SK-N-SH (cell line): ENCODE data around the gene PCBP3.

Source experiments
- EZH2phosphoT487 ChIP-seq: fragments of 200-600 bp; sonication (generic); IDR thresholded peaks from 2 replicates; pipeline ENCODE4 v1.6.1; 2017; ENCODE audit warnings: low read depth, mixed run types, mild to moderate bottlenecking, antibody characterized with exemption, moderate library complexity, borderline replicate concordance
- POLR2AphosphoS5 ChIP-seq: IDR thresholded peaks from 2 replicates; pipeline ENCODE4 v1.6.1; 2012; ENCODE audit warnings: low read depth, low read length
- RFX5 ChIP-seq: IDR thresholded peaks from 2 replicates; pipeline ENCODE4 v1.6.1; 2012; ENCODE audit warnings: mild to moderate bottlenecking, improper control_type of control experiment, low read length
- SMC3 ChIP-seq: IDR thresholded peaks from 2 replicates; pipeline ENCODE4 v1.6.1; 2012; ENCODE audit warnings: low read depth, low read length, improper control_type of control experiment
- YY1 ChIP-seq: IDR thresholded peaks from 2 replicates; pipeline ENCODE4 v1.4.0; 2012; ENCODE audit warnings: low read depth, mild to moderate bottlenecking
- TF ChIP-seq, protein P1 (sequence below): fragments of 200-600 bp; sonication (generic); IDR thresholded peaks from 2 replicates; pipeline ENCODE4 v1.6.1; 2017; ENCODE audit warnings: antibody characterized with exemption, mild to moderate bottlenecking, moderate library complexity
- TF ChIP-seq, protein P2 (sequence below): fragments of 150-350 bp; IDR thresholded peaks from 2 replicates; pipeline ENCODE4 v1.6.1; 2017; ENCODE audit warnings: antibody characterized with exemption, low read length, low read depth, borderline replicate concordance
- TF ChIP-seq, protein P3 (sequence below): IDR thresholded peaks from 2 replicates; pipeline ENCODE4 v1.6.1; 2012; ENCODE audit warnings: mild to moderate bottlenecking, low read depth, low read length, moderate library complexity
- TF ChIP-seq, protein P4 (sequence below): IDR thresholded peaks from 2 replicates; pipeline ENCODE4 v1.4.0; 2012; ENCODE audit warnings: low read depth, borderline replicate concordance

DNA sequence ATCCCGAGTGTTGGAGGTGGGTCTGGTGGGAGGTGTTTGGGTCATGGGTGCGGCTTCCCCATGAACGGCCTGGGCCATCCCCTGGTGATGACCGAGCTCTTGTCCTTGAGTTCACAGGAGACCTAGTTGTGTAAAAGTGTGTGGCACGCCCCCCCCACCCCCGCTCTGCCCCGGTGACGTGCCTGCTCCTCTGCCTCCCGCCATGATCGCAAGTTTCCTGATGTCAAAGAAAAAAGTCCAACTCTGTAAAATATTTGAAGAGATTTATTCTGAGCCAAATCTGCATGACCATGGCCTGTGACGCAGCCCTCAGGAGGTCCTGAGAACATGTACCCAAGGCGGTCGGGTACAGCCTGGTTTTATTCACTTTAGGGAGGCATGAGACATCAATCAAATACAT lies 212.9 kb downstream of the PCBP3 start:
- TF ChIP-seq, protein P1, sequence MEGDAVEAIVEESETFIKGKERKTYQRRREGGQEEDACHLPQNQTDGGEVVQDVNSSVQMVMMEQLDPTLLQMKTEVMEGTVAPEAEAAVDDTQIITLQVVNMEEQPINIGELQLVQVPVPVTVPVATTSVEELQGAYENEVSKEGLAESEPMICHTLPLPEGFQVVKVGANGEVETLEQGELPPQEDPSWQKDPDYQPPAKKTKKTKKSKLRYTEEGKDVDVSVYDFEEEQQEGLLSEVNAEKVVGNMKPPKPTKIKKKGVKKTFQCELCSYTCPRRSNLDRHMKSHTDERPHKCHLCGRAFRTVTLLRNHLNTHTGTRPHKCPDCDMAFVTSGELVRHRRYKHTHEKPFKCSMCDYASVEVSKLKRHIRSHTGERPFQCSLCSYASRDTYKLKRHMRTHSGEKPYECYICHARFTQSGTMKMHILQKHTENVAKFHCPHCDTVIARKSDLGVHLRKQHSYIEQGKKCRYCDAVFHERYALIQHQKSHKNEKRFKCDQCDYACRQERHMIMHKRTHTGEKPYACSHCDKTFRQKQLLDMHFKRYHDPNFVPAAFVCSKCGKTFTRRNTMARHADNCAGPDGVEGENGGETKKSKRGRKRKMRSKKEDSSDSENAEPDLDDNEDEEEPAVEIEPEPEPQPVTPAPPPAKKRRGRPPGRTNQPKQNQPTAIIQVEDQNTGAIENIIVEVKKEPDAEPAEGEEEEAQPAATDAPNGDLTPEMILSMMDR = no peak
- TF ChIP-seq POLR2AphosphoS5 (no peak), YY1 (no peak), EZH2phosphoT487 (no peak), RFX5 (no peak), SMC3 (no peak)
- TF ChIP-seq, protein P2, sequence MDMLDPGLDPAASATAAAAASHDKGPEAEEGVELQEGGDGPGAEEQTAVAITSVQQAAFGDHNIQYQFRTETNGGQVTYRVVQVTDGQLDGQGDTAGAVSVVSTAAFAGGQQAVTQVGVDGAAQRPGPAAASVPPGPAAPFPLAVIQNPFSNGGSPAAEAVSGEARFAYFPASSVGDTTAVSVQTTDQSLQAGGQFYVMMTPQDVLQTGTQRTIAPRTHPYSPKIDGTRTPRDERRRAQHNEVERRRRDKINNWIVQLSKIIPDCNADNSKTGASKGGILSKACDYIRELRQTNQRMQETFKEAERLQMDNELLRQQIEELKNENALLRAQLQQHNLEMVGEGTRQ = no peak
- TF ChIP-seq, protein P3, sequence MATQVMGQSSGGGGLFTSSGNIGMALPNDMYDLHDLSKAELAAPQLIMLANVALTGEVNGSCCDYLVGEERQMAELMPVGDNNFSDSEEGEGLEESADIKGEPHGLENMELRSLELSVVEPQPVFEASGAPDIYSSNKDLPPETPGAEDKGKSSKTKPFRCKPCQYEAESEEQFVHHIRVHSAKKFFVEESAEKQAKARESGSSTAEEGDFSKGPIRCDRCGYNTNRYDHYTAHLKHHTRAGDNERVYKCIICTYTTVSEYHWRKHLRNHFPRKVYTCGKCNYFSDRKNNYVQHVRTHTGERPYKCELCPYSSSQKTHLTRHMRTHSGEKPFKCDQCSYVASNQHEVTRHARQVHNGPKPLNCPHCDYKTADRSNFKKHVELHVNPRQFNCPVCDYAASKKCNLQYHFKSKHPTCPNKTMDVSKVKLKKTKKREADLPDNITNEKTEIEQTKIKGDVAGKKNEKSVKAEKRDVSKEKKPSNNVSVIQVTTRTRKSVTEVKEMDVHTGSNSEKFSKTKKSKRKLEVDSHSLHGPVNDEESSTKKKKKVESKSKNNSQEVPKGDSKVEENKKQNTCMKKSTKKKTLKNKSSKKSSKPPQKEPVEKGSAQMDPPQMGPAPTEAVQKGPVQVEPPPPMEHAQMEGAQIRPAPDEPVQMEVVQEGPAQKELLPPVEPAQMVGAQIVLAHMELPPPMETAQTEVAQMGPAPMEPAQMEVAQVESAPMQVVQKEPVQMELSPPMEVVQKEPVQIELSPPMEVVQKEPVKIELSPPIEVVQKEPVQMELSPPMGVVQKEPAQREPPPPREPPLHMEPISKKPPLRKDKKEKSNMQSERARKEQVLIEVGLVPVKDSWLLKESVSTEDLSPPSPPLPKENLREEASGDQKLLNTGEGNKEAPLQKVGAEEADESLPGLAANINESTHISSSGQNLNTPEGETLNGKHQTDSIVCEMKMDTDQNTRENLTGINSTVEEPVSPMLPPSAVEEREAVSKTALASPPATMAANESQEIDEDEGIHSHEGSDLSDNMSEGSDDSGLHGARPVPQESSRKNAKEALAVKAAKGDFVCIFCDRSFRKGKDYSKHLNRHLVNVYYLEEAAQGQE = no peak
- TF ChIP-seq, protein P4, sequence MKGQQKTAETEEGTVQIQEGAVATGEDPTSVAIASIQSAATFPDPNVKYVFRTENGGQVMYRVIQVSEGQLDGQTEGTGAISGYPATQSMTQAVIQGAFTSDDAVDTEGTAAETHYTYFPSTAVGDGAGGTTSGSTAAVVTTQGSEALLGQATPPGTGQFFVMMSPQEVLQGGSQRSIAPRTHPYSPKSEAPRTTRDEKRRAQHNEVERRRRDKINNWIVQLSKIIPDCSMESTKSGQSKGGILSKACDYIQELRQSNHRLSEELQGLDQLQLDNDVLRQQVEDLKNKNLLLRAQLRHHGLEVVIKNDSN = no peak
